Measurements from ENCODE around the gene NFKB2.

The NFKB2 gene

DNA sequence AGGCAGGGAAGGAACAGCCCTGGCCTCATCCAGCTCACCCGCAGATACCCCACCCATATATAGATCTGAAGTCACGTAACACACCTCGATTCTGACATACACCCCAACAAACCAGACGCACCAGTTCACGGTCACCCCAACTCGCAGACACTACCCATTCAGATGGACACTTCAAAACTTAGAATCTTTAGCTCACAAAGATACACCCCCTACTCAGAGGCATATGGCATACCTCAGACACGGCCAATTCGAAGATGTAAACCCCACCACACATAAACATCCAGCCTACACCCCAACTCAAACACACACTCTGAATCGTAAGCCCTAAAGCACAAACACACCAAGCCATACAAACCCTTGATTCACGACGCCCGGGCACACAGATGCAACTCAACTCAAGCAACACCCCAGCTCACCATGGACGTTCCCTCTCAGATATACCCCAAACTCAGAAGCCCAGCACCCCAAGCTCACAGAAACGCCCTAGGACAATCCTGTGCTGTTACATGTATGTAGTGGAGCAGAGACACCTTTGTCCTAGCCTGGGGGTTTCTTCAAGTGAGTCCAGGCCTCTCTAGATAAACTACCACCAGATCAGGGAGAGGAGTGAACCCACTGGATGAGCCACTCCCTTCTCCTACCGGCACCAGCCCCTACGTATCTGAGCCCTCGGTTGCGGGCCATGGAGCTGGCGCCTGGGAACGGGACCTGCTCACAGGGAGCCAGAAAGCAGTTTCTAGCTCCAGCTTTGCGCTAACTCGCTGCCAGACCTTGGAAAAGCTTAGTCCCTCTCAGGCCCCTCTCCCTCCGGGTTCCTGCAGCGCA lies 14.3 kb downstream of the NFKB2 start:
- no peak for DNase-seq

DNA sequence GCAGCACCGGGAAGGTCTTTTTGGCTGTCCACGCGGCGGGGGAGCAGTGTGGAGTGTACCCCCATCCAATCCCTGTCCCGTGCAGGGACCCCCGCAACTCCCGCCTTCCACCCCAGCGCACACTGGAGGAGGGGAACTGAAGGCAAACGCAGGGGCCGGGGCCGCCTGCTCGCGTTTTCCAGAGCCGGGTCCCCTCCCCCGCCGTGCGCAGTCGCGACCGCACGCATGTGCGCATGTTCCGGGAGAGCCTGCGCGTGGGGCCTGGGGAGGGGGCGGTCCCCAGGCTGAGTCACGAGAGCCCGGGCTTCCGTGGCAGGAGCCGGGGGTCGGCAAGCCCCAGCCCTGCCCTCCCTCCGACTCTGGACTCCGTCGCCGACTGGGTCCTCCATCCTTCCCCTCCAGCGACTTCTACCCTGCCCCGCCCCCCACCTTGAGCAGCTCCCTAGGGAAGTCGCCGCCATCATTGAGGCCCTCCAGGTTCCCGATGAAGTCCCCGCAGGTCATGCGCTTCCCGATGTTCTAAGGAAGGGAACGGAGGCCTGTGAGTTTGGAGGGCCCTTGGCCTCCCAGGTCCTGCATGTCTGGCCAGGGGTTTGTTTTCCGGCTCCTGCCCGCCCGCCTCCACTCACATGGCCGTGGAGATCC lies 15.0 kb downstream of the NFKB2 start:
- DNase-seq = peak; percentile 53

DNA sequence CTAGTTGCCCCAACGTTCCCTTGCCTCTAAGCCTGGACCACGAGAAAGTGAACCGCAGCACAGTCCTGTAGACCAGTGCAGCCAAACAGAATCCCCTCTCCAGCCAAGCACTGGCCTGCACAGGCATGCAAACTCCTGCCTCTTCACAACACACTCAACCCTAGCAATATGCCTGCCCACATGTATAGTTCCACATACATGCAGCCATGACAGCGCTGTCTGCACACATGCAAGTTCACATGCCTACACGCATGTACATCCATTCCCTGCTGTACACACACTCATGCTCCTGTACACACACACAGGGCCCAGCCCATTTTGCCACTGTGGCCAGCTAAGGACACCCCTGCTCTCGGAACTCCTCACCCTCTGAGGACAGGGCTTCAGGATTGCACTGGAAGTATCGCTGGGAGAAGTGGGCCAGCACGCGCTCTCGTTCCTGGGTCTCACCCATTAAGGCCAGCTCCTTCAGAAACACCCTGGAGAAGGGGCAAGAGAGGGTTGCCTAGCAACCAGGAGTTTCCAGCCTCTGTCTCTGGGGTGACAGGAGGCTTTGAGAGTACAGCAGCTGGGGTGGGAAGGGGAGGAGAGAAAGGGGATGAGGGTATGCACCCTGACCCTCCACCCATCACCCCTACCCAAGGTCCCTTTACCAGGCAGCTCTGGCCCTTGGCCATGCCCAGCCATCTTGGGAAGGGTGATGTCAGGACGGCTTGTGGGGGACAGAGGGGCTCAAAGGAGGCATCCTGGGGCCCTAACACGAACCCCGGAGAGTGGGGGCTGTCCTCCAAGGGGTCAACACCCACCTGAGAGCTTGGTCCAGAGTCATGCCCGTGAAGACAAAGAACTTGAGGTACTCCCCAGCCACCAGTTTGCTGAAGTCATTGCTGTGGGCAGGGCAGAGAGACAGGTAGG lies 16.1 kb downstream of the NFKB2 start:
- DNase-seq = no peak

DNA sequence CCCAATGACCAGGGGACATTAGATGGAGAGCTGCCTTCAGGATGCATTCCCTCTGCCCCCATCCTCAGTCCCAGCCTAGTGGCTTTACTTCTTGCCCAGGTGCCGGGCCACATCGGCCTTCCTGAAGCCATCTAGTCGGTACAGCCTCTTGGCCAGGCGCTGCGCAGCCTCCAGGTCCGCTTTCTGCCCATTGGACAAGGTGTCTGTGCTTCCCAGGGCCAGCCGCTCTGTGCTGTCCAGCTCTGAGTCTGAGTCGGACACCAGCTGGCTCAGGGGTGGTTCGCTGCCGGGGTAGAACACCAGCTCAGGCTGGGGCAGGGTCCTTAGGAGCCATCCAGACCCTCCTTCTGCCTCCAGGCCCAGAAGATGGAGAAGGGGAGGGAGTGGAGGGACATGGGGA lies 16.8 kb downstream of the NFKB2 start:
- DNase-seq = no peak

DNA sequence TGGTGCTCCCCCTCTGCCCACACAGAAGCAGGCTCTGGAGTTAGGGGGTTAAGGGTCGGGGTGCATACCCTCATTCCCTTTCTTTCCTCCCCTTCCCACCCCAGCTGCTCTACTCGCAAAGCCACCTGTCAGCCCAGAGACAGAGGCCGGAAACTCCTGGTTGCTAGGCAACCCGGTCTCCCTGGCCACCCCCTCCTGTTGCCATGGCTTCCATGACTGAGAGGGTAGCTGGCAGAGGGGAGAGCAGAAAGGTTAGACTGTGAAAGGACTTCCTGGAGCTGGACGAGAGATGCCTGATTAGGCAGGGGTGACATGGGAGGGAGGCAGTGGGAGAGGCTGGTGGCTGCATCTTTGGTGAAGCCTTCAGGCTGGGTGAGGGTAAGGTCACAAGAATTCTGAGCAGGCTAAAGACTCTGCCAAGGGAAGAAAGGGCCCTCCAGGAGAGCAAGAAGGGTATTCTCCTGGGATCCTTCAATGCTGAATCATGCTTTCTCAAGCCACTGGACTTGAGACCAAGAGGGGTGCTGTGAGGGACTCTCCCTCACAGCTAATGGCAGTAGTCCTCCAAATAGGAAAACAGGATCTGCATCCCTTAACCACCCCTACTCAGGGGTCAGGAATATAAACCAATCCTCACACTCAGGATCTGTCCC lies 17.7 kb downstream of the NFKB2 start:
- DNase-seq = peak; percentile 57

DNA sequence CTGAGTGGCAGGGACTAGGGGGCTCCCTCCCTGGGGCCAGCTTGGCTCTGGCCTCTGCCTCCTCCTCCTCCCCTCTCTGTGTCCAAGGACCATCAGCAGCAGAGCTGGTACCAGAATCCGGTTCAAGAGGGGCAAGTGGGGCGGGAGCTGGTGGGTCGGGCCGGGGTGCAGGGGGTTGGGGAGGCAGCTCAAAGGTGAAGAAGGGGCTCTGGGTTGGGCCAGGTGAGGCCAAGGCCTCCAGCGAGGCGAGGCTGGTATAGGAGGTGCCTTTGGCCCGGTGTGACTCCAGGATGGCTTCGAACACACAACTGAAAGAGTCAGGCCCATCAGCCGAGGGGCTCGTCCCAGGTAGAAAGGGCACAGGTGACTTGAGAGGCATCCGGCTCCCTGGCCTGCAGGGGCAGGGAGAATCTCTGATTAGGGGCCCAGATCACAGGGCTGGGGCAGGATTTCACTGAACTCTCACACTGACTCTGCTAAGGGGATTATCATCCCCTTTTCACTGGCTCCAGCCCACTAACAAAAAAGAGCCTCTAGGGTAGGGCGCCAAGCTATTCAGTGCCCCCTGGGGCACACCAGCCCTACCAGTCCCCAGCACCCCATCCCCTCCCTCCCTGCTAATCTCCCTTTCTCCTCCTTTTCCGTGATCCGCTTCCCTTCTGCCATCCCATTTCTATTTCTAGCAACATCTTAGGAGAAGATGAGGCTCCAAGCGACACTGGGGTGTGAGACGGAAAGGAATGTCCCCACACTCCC lies 18.5 kb downstream of the NFKB2 start:
- DNase-seq = no peak

DNA sequence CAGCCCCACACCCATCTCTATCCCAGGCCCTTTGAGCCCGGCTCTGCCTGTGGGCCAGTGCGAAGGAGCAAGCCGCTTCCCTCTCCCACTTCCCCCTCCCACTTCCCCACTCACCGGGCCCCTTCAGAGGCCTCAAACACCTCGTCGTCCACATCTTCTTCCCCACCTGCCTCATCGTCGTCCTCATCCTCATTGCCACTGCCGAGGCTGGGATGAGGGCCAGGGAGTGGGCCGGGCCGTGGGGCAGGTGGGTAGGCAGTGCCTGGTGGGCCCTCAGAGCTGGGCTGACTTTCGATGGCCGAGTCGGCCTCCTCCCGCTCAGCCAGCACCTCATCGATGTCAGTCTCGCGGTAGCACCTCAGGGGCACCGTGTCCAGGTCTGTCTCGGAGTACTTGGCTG lies 19.2 kb downstream of the NFKB2 start:
- DNase-seq = no peak

DNA sequence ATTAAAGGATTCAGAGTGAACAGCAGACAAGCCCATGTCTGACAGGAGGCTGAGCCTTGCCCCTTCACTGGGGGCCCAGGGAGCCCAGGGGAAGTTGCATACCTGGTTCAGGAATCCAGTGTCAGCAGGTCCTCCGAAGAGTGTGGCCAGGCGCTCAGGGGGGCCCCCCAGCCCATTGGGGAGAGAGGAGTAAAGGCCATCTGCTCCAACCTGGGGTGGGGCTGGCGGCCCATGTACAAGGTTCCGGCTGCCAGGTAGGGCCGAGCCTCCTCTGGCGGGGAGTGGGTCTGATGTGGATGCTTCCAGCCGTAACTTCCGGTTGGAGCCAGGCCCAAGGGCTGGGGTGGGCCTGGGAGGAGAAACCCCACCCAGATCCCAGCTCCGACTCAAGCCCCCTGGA lies 20.8 kb downstream of the NFKB2 start:
- DNase-seq = no peak

DNA sequence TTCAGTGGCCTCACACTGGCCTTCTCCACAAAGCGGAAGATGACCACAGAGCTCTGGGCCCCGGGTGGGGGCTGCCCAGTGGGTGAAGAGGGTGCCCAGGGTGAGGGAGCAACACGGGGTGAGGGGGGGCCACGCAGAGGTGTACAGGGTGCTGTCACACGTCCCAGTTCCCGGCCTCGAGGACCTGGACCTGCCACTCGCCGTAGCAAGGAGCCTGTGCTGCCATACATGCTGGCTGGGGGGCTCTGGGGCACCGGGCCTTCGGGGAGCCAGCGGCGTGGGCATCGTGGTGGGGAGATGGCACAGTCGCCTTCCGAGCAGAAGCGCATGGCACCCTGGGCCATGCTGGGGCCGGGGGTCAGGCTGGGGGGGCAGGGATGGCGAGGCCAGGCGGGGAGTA lies 21.2 kb downstream of the NFKB2 start:
- no peak for DNase-seq

DNA sequence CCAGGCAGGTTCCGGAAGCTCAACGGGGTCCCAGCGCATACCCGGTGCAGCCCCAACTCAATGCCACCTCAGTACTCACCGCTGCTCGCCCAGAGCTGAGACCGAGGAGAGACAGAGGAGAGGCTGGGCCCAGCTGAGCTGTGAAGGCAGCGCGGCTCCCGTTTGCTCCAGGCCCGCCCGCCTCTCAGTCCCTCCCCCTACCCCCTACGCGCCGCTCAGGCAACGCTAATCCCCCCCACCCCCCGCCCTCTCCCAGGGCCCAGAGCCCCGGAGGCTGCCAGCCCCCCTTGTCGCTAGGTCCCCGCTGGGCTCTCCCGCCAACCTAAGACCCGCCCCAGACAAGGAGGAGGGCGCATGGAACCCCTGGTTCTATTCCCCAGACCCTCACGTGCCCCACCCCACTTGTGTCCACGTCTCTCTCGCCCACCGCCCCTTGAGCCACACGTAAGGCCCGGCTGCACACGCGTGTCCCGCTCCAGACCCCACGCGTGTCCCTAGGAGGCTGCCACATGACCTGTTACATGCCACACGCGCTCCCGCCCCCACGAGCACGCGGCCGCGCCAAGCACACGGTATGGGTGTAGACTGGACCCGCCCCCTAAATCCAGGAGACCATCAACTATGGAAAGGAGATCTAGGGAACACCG lies 23.2 kb downstream of the NFKB2 start, which contains the start of gene PSD:
Gene PSD, minus strand, starts transcription at position 164 of the 647 bp plus-strand sequence. CDS start 1,747 bp downstream, outside the sequence.
- DNase-seq = no peak

DNA sequence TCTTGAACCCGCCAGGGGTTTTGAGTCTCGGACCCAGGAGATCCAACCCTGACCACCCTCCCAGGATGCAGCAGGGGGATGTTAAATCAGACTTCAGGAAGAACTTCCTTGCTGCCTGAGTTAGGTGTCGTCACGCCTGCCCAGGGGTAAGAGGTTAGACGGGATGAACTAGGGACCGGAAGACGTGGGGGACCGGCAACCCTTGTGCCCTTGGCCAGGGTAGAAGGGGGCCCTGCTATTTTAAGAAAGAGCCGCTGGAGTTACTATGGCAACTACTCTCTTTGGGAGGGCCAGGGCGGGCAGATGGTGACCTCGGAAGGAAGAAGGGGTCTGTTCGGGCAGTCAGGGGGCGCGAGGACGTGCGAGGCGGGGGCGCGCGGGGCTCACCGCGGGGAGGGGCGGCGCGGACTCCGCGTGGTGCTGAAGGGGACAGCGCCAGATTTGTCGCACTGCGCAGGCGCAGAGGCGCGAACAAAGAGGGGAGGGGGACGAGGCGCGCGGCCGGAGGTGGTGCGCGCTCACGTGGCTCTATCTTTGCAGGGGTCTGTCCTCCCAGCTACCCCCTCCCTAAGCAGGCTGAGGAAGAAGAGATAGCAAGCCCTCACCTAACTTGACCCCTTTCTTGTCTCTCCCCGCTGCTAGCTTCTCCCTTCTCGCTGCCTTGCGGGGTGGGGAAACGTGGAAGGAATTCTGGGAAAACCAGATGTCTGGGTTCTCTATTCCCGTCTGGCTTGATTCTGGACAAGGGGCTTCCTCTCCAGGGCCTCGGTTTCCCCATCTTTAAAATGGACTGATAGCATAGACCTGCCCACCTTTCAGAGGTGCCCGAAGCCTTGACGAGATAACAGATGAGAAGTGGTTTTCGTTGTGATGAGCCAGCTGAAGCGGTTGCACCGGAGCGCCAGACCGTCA lies 24.0 kb downstream of the NFKB2 start:
- DNase-seq = peak; percentile 46

DNA sequence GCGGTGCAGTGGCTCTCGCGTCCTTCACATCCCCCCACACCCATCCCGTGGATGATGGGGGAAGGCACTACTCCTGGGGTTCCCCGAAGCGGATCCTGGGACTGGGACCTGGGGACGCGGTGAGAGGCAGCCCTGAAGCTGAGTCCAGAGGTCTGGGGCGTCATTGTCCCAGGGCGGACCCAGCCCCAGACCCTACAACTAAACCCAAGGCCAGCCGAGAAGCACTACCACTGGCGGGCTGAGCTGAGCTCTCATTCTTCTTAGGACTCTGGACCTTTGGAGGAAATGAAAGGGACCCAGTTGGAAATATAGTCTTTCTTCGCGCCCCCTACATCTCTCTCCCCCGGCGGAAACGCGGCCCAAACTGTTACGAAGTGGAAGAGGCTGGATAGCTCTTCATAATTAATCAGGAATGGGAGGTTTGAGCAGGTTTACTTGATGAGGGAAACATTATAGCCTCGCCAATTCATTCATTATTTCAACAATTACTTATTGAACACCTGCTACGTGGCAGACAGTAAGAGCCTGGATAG lies 24.7 kb downstream of the NFKB2 start:
- DNase-seq = no peak

DNA sequence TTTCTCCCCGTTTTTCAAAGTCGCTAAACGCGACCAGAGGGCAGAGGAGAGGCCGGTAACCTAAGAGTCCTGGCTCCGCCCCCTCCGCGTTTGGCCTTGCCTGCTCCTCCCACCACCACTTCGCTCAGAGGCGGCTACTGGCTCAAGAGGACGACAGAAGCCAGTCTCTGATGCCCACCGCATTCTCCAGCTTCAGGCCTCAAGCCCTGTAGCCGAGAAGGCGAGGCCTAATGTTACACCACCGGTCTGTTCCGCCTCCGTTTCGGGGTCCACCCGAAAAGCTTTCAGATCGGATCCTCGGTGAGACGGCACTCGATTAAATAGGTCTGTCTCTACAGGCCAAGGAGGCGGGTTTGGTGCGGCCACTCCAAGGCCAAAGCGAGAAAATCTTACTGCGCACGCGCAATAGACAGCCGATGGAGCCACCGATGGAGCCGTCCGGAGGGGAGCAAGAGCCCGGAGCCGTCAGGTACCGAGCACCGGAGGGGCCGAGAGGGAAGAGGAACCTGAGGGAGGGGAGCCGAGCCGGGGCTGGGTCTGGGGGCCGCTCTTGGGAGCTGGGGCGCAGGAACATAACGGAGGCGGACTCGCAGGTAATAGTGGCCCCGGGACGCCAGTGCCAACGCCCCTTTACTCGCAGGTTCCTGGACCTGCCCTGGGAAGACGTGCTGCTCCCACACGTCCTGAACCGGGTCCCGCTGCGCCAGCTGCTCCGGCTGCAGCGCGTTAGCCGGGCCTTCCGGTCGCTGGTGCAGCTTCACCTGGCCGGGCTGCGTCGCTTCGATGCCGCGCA lies 25.4 kb downstream of the NFKB2 start, which contains the start of gene FBXL15:
Gene FBXL15, plus strand, starts transcription at position 123 of the 793 bp plus-strand sequence. Its CDS starts 294 bp downstream, at position 417.
- DNase-seq = peak; percentile 94

DNA sequence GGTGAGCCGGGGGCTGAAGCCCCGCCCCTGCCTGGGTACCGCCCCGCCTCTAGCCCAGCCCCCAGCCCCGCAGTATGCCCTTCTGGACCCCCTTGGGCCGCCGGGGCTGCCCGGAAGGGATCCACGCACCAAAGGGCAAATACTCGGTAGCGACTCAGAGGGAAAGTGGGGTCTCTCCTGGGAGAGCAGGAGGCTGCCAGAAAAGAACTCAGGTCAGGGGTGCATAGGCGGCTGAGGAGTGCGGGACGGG lies 25.9 kb downstream of the NFKB2 start:
- DNase-seq = no peak

DNA sequence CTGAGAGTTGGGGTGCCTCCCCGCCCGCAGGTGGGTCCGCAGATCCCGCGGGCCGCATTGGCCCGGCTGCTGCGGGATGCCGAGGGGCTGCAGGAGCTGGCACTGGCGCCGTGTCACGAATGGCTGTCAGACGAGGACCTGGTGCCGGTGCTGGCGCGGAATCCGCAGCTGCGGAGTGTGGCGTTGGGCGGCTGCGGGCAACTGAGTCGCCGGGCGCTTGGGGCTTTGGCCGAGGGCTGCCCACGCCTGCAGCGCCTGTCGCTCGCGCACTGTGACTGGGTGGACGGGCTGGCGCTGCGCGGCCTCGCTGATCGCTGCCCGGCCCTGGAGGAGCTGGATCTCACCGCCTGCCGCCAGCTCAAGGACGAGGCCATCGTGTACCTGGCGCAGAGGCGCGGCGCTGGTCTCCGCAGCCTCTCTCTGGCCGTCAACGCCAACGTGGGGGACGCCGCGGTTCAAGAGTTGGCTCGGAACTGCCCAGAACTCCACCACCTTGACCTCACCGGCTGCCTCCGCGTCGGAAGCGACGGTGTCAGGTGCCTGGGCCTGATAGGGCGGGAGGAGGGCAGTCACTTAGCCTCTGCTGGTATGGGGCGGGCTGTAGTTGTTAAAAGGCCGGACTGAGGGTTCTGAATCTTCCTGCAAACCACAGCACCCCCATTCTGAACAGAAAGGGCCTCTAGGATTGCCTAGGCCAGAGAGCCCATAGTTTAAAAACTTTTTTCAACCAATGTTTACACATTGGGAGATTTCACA lies 26.4 kb downstream of the NFKB2 start:
- DNase-seq = no peak

DNA sequence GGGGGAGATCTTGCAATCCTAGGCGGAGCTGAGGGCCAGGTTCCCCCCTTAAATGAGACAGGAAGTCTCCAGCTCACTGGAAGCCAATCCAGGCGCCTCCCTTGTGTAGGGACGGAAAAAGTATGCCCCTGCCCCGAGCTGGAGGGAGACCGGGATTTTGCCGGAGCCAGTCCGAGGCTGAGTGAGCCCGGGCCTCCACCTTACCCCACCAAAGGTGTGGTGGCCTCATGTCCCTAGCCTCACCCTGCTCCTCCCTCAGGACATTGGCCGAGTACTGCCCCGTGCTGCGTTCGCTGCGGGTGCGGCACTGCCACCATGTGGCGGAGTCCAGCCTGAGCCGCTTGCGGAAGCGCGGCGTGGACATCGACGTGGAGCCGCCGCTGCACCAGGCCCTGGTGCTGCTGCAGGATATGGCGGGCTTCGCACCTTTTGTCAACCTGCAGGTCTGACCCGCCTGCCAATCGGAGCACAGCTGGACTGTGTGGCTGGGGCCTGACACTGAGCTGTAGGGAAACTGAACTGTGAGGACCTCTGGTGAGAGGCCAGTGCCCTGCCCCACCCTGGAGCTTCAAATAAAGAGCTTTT lies 27.1 kb downstream of the NFKB2 start:
- DNase-seq = peak; percentile 68

DNA sequence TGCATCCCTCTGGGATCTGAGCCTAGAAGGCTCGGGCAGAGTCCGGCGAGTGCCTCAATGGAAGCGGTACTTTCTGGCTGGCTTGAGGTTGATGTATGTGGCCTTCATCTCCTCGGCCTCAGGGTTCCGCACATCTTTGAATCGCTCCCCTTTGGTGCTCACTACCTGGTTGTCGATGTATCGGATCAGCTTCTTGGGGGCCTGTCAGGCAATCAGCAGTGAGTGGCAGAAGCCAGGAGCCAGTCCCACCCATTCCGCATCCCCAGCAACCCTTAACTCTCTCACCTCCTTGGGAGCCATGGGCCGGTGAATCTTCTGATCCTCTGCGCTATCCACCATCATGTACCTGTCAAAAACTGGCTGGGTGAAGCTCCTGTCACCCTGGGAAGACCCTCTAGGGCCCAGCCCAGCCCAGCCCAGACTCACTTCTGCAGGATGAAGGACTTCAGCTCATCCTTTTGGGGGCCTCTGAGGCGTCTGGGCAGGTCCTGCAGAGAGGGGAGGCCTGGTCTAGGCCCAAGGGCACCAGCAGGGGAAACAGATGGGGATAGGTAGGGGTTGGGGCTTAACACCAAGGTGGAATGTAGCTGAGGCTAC lies 28.0 kb downstream of the NFKB2 start:
- DNase-seq = no peak

DNA sequence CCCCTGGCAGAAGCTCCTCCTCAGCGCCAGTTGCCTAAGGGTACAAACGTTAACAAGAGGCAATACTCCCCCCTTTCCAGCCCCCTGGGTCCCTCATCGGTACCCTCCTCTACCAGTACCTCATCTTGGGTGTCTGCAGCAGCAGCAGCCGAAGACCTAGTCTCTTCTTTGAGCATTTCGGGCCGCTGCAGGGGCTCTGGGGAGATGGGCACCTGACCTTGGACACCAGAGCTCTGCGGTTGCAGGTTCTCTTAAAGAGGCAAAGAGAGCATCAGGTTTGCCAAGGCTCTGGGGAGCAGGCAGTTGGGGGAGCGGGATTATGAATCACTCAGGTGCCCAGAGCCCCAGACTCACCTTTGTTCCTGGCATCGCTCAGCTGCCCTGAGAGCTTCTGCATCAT lies 28.6 kb downstream of the NFKB2 start:
- no peak for DNase-seq

Measured in CD4-positive, alpha-beta T cell treated with Interferon gamma for 1 hour (primary cell).